ENCODE data around the gene ELP2. TPM values are rescaled to one million over a fixed set of nuclear protein-coding genes. Genes with fewer than 3 reads are reported as not detected.

ELP2 gene
- total and polyA plus RNA-seq, 2 of the 8 experiments (the other 6 are each of a cell fraction or from before 2014, with no cell fraction given), result 55.8 to 165 TPM

DNA sequence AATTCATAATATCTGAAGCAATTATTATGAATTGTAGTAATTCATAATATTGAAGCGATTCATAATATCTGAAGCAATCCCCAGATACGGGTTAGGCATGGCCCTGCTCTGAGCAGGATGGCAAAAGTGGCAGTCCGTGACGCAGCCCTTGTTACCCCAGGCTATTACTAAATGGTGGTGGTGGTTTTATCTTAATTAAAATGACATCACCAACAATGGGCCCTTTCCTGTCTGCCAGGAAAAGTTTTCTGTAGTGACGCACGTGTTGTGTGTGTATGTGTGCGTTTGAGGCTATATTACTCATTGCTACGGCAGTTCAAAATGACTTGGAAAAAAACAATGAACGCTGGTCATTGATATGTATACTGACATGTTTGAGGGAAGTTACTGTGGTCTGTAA lies 47.0 kb downstream of the ELP2 start (continued):
- TF ChIP-seq EP300 (IDR thresholded peaks at IDR 0.05; ENCODE audit: borderline replicate concordance in 1 of 2, low read depth in 2 of 2, low read length in 2 of 2), result no peak
